HUDEP-2 (cell line): ENCODE measurements around the gene SLC29A3.

Source experiments
- DNase-seq, 76 experiments: peaks; one replicate each; lab custom pipeline; 2025; ENCODE audit not compliant: unreplicated experiment in 76 of 76; lab: John Stamatoyannopoulos, UW

SLC29A3 gene

DNA sequence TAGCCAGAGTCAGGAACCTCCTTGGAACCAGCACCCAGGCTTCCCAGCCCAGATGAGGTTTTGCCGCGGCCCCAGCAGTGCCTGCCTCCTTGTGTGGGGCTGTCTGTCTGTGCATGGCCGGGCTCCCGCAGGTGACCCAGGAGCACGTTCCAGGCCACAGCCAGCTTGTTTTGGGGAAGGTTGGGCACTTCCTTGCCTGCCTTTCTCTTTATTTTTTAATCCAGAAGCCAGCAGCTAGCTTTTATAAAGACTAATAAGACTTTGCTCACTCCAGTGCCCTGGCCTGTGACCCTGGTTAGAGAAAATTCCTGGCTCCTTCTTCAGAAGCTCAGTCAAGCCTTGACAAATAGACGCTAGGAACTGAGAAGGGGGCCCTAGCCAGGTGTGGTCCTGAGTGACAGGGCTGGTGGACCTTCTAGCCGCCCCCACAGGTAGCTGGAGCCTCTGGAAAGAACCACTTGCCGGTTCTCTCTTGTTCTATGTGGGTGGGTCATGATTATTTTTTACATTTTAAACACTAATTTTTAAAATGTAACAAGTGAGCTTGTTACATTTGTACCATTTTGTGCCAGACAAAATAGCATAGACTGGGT, 837 bp downstream of the SLC29A3 start:
- no peak for DNase-seq

GRCh38 chr10:71320592-71320991, 1.5 kb downstream of the SLC29A3 start:
- no peak for DNase-seq

DNA sequence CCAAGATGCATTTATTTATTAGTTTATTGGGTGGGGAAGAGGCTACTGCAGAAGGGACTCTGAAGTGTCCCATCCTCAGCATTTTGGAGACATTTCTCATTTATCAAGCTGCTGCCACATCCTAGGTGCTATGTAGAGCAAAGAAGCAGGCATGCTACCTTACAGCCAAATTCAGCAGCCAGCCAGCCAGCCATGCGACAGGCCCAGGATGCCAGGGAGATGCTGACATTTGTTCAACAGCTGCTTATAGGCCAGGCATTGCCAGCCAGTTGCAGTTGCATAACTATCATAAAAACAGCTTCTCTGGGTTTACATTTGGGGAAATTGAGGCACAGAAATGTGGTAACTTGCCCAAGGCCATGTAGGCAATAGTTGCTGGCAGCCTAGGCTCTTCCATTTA, 2.3 kb downstream of the SLC29A3 start:
- no peak for DNase-seq

DNA sequence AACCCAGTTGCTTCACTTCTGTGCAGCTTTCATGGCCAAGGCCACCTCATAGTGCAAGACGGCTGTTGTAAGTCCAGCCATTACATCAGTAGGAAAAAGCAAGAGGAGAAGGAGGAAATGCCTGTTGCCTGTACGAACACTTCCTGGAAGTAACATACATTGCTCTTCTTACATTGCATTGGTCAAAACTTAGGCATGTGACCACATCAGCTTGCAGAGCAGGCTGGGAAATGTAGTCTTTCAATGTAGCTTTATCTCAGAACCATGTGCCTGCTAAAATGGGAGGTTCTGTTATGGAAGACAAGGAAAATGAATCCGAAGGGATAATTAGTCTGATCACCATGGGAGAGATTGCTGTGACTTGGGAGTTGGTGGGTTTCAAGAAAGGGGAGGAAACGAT, 4.3 kb downstream of the SLC29A3 start:
- DNase-seq, result peak in 12 of 76 experiments; percentile 2 to 39 (median 16)

- no peak for DNase-seq
These were observed 5.7 kb downstream of the SLC29A3 start for GRCh38 chr10:71324743-71325142.

DNA sequence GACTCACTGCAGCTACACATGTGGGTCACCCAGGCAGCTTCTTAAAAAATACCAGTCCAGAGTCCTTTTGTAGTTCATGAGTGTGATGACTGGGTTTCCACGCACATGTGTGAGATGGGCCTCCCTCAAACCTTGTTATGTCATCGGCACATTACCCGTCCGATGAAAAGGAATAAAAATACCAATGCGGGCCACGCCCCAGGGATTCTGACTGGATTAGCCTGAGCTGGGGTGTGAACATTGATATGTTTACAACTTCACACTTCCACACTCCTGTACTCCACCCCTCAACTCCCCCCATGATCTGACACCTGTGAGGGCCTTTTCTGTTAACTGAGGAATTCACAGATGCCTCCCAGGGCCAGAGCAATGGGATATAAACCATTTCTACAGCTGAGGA, 6.2 kb downstream of the SLC29A3 start:
- no peak for DNase-seq

- DNase-seq, result no peak
These were observed 7.4 kb downstream of the SLC29A3 start for GRCh38 chr10:71326464-71326881.

- DNase-seq, result no peak
These were observed 11.8 kb downstream of the SLC29A3 start for GRCh38 chr10:71330789-71331404.

GRCh38 chr10:71331736-71332135, 12.7 kb downstream of the SLC29A3 start:
- no peak for DNase-seq

GRCh38 chr10:71332466-71332865, 13.4 kb downstream of the SLC29A3 start:
- no peak for DNase-seq

GRCh38 chr10:71333129-71333887, 14.2 kb downstream of the SLC29A3 start:
- no peak for DNase-seq

- DNase-seq, result no peak
These were observed 15.2 kb downstream of the SLC29A3 start for GRCh38 chr10:71334221-71334791.

GRCh38 chr10:71335173-71335708, 16.2 kb downstream of the SLC29A3 start:
- no peak for DNase-seq

DNA sequence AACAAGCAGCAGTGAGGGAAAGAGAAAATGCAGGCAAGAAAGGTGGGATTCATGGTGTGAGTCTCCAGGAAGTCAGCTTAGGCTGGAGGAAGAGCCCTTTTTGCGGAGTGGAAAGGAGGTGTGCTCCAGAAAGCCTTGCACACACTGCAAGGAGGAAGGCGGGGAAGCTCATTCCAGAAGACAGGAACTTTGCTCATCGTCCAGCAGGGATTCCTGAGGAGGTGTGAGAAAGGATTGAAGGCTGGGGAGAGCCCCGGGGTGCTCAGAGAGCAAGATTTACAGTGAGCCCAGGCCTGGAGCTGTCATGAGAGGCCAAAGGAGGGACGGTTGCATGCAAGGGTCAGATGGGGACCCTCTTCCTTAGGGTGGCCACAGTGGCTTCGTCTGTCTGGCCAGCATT, 17.6 kb downstream of the SLC29A3 start:
- no peak for DNase-seq

GRCh38 chr10:71337219-71337701, 18.2 kb downstream of the SLC29A3 start:
- DNase-seq, result no peak

DNA sequence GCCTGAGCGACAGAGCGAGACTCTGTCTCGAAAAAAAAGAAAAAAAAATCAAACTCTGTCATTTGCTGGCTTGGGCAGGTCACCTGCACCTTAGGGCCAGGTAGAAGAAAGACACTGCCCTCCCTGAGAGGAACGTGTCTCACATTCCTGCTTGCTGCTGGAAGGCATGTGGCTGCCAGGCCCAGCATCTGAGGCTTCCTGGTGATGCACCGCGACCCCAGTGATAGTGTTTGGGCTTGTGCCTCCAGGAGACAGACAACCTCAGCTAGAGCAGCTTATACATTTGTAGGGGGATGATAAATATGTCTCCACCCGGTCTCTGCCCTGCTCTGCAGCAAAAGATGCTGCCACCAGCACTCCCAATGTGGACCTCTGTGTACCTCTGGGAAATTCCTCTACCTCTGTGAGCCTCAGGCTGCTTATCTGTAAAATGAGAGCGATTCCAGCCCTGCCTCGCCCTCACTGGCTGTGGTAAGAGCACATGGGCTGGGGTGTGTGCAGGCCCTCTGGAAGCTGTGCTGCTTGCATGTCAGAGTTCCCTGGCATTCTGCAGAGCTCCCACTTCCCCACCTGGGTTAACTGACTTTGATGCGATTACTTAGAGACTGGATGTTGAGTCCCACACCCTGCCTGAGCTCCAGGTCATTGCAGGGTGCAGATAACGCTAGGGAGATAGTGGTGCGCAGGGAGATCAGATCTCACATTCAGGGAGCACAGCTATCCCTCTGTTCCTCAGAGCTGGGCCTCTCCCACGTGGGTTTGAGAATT, 19.9 kb downstream of the SLC29A3 start:
- DNase-seq, result peak in 18 of 76 experiments; percentile 2 to 53 (median 12)

DNA sequence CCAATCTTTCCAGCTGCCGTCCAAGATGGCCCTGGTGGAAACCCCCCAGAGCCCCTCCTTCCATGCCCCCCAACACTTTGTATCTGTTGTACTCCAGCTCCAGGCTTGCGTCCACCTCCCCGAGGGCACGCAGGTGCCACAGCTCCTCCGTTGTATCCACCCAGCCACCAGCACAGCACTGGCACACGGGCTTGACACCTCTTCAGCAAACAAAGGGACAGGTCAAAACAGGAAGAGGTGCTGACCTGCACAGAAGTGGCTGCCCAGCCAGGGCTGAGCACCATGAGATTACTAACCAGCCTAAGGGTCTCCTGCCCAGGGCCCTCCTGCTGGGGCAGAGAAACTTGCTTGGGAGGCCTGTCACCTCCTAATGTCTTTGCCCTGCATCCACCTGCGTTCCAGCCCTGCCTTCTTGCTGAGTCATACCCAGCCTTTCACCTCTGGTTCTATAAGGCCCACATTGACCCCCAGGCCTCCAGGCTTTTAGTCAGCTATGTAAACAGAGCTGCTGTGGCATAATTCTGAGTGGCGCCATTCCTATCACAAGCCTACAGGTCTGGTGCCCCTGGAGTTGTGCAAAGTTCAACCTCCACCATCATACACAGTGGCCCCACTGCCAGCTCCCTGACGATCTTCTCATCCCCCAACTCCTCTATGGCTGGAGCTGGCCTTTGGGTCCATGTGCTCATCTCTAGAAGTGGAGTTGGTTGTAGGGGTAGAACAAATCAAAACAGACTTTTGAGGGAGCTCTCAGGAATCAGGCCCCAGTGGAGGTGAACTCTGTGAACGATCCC, 20.9 kb downstream of the SLC29A3 start:
- DNase-seq, result no peak

GRCh38 chr10:71342573-71343391, 23.7 kb downstream of the SLC29A3 start:
- DNase-seq, result no peak

DNA sequence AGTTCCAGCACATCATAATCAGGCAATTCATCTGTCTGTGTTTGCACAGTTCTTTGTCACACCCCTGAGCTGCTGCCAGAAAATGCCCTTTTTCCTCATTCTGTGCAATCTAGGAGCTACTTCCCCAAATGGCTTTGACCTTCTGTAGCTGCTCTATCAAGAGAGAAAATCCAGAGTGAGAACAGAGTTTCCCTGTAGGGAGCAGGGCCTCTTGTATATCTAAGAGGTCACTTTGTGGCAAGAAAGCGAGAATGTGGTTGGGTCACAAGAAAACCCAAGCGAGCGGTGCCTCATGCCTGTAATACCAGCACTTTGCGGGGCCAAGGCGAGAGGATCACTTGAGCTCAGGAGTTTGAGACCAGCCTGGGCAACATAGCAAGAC, 24.3 kb downstream of the SLC29A3 start:
- DNase-seq, result peak in 18 of 76 experiments; percentile 2 to 30 (median 14)
